Left ventricle myocardium inferior (tissue), 1 donor: ENCODE measurements around the gene KCNQ2. TPM values are rescaled to one million over a fixed set of nuclear protein-coding genes. Genes with fewer than 3 reads are reported as not detected.

ENCODE experiments used
- DNase-seq: peaks from one replicate; pipeline ENCODE4 v3.0.0-alpha.2; 2020
- H3K27ac ChIP-seq: fragments of 200-600 bp; replicated peaks from 2 replicates; pipeline ENCODE4 v1.8.0; 2021
- H3K27me3 ChIP-seq: fragments of 200-600 bp; 2 replicates; pipeline ENCODE4 v1.8.0; 2021; ENCODE audit warnings: low read depth
- H3K36me3 ChIP-seq: fragments of 200-600 bp; 2 replicates; pipeline ENCODE4 v1.8.0; 2021
- H3K4me1 ChIP-seq: fragments of 200-600 bp; 2 replicates; pipeline ENCODE4 v1.8.0; 2021
- H3K4me3 ChIP-seq: fragments of 200-600 bp; 2 replicates; pipeline ENCODE4 v1.8.0; 2021; ENCODE audit warnings: mild to moderate bottlenecking, moderate library complexity
- H3K9me3 ChIP-seq: fragments of 200-600 bp; replicated peaks from 2 replicates; pipeline ENCODE4 v1.8.0; 2021
- intact Hi-C: fragments of 100-400 bp; cut with micrococcal nuclease; formaldehyde crosslinking; loops from one replicate; pipeline ENCODE4 v1.11.0; 2022
- total RNA-seq: library from RNA; stranded (reverse); fragmentation: NEBNext Ultra II Directional; extraction: Animal tissue kit (Norgen Biotek cat#: 25700); gene quantifications from one replicate; pipeline ENCODE4 v1.2.1, GENCODE V29; 2021
- TF ChIP-seq, protein P1 (sequence below): fragments of 200-600 bp; IDR thresholded peaks from 2 replicates; pipeline ENCODE4 v1.8.0; 2021; ENCODE audit warnings: antibody characterized with exemption, mild to moderate bottlenecking, borderline replicate concordance
- donor health status: DM: no; HTN: yes; CAD: no; lungs with severe emphysema.

Gene KCNQ2
- total RNA-seq, 1 donor from 2014 or later: 2.3 TPM

DNA sequence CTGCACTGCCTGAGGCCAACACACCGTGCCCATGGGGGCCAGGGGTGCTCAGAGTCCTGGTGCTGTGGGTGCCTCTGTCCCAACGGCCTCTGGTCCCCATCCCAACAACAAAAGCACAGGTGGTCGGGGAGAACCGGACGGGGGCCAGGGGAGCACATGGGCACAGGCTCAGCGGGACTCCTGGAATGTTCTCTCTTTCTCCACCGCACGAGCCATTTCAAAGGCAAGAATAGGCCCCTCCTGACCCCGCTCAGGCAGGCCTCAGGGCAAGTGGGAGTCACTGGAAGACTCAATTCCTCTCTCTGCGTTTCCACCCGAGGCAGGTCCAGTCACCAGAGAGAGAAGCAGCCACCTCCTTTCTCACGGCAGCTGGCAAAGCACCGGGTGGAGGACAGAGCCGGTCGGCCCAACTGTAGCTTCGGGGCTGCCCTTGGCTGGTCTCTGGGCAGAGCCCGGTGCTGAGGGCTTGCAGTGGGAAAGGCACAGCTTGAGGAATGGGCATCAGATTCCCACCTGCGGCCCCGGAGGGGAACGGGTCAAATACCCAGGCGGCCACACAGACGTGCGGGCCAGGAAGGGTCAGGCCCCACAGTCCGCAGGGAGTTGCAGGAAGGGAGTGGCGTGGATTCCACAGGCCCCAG lies 55.2 kb downstream of the KCNQ2 start:
- TF ChIP-seq, protein P1, sequence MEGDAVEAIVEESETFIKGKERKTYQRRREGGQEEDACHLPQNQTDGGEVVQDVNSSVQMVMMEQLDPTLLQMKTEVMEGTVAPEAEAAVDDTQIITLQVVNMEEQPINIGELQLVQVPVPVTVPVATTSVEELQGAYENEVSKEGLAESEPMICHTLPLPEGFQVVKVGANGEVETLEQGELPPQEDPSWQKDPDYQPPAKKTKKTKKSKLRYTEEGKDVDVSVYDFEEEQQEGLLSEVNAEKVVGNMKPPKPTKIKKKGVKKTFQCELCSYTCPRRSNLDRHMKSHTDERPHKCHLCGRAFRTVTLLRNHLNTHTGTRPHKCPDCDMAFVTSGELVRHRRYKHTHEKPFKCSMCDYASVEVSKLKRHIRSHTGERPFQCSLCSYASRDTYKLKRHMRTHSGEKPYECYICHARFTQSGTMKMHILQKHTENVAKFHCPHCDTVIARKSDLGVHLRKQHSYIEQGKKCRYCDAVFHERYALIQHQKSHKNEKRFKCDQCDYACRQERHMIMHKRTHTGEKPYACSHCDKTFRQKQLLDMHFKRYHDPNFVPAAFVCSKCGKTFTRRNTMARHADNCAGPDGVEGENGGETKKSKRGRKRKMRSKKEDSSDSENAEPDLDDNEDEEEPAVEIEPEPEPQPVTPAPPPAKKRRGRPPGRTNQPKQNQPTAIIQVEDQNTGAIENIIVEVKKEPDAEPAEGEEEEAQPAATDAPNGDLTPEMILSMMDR: no peak
- no peak overlapping the region for H3K27ac ChIP-seq
- intact Hi-C loops: no loop called here
- H3K4me1 ChIP-seq: no peaks in the 10 kb centered on the region
- no peak for DNase-seq
- H3K9me3 ChIP-seq: no peaks in the 10 kb centered on the region
- no peak overlapping the region for H3K4me3 ChIP-seq
- H3K36me3 ChIP-seq: no peaks in the 10 kb centered on the region
- H3K27me3 ChIP-seq: peaks cover 98% of the 10 kb centered on the region

DNA sequence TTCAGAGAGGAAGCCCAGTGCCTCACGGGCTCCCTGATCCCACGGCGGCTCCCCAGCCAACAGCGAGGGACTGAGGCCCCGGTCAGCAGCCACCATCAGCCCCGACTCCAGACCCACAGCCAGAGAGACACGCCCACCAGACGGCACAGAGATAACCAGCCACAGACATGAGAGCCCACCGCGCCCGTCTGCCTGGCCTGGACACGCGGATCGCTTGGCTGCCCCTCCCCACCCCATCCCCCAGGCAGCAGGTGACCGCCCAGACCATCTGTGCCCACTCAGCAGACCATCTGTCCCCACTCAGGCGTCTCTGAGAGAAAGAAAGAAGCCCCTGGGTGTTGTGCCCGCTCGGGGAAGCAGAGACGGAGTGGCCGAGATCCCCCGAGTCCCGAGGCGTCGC lies 55.8 kb downstream of the KCNQ2 start:
- no peak for DNase-seq
- Histone ChIP-seq H3K4me3 (no peak overlapping the region), H3K27ac (no peak overlapping the region), H3K27me3 (peaks cover 98% of the 10 kb centered on the region), H3K9me3 (no peaks in the 10 kb centered on the region), H3K4me1 (no peaks in the 10 kb centered on the region), H3K36me3 (no peaks in the 10 kb centered on the region)
- intact Hi-C loops: no loop called here
- TF ChIP-seq, protein P1: no peak

DNA sequence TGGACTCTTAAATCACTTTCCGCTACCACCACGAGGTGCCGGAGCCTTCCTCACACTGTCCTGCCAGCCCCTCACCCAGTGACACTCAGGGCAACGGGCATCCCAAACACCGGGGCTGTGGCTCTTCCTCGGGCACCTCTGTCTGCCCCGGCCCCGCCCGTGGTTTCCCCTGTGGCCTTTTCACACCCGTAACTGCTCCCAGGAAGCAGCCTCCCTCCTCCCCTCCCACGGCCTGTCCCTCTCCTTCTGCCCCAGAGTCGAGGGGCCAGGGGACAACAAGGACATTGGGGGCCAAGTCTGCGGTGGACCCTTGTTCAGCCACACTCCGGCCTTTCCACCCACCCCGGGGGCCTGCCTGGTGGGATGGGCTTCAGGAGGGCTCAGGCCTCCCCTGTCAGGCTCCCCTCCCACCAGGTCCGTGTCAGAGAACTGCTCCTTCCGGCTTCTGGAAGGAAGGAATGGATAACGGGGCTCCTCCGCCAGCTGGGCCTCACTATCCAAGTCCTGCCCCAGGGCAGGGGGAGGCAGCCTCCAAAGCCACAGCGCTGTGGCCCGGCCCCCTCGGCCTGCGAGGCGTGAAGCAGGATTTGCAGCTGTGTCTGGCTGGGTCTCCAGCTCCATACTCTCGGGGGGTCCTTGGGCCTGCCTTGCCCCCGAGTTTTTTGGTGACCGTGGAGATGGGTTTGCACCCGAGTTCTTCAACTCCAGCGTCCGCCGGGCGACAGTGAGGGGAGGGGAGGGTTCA lies 56.6 kb downstream of the KCNQ2 start:
- Histone ChIP-seq H3K4me3 (no peak overlapping the region), H3K36me3 (no peaks in the 10 kb centered on the region), H3K27me3 (peaks cover 98% of the 10 kb centered on the region), H3K4me1 (no peaks in the 10 kb centered on the region), H3K9me3 (no peaks in the 10 kb centered on the region), H3K27ac (no peak overlapping the region)
- DNase-seq: no peak
- TF ChIP-seq, protein P1: no peak
- intact Hi-C loops: no loop called here

DNA sequence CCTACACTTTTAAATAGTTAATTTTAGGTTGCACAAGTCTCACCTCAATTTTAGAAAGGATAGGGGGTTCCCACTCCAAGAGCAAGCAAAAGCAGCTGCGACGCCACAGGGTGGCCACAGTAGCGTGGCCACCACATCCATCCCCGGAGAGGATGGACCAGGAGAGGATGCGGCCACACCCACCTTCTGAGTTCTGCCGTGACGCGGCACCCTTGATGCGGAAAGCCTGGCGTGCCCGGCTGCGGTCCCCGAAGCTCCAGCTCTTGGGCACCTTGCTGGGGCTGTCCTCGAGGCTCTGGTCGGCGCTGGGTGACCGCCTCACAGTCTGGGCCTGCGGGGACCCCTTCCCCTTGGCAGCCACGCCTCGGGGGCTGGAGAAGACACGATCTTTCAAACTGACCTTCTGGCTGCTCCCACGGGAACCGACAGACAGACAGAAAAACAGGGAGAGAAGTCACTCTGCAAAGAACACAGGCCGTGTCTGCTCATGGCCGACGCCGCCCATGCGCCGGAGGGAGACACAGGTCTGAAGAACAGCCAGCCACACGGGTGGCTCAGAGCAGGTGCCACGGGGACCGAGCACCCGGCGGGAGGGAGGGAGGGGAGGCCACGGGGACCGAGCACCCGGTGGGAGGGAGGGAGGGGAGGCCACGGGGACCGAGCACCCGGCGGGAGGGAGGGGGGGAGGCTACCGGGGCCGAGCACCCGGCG lies 57.6 kb downstream of the KCNQ2 start:
- Histone ChIP-seq H3K9me3 (no peaks in the 10 kb centered on the region), H3K4me3 (no peak overlapping the region), H3K27ac (no peak overlapping the region), H3K27me3 (peaks cover 98% of the 10 kb centered on the region), H3K4me1 (no peaks in the 10 kb centered on the region), H3K36me3 (no peaks in the 10 kb centered on the region)
- TF ChIP-seq, protein P1: no peak
- no peak for DNase-seq
- intact Hi-C loops: no loop called here

DNA sequence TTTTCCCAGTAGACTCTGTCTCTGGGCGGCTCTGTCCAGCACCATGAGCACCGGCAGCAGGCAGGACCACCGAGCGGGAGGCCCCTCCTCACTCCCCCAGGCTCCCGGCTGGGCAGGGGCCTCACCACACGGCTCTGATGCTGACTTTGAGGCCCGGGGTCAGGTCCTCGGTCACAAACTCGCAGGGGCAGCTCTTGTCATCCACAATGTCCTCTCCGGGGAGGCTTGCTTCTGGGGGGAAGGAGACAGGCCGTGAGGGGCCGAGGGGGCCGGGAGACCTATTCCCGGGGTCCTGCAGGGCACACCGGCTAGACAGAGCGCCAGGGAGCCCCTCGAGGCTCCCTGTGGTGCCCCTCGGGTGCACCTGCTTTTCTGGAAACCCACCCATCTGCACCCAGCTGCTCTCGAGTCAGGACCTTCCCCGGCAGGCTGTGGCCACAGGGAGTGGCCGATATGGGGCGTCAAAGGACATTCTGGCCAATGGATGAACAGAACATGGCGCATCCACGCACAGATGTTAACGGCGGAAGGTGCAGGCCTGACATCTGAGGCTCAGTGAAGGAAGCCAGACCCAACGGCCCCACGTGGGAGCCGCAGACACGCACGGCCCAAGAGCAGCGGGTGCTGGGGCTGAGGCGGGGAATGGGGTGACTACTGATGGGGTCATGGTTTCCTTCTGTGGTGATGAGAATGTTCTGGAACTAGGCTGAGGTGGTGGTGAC lies 58.3 kb downstream of the KCNQ2 start:
- Histone ChIP-seq H3K4me1 (no peaks in the 10 kb centered on the region), H3K9me3 (no peaks in the 10 kb centered on the region), H3K4me3 (no peak overlapping the region), H3K36me3 (no peaks in the 10 kb centered on the region), H3K27ac (no peak overlapping the region), H3K27me3 (peaks cover 91% of the 10 kb centered on the region)
- no peak for DNase-seq
- intact Hi-C loops: no loop called here
- TF ChIP-seq, protein P1: no peak
